ENCODE results near the gene EPB41L4B.
A peak's percentile ranks its signal among the peaks of the same experiment; 100 is the strongest.
"Not testable (repeated sequence)": the region's sequence is repeated elsewhere in the genome, so short reads cannot be mapped to it uniquely, and the experiment has no call there.

EPB41L4B gene

GRCh38 chr9:109162677-109163076 is 158.2 kb downstream of the EPB41L4B start:
- DNase-seq (ENCODE audit: low spot score): no peak

- DNase-seq (ENCODE audit: low spot score): no peak
These were observed 159.4 kb downstream of the EPB41L4B start for GRCh38 chr9:109161471-109161870.

- DNase-seq (ENCODE audit: low spot score): no peak
These were observed 161.3 kb downstream of the EPB41L4B start for GRCh38 chr9:109159583-109159982.

GRCh38 chr9:109158651-109159050 is 162.2 kb downstream of the EPB41L4B start:
- no peak for DNase-seq (ENCODE audit: low spot score)

GRCh38 chr9:109156708-109157107 is 164.2 kb downstream of the EPB41L4B start:
- DNase-seq (ENCODE audit: low spot score): no peak

DNA sequence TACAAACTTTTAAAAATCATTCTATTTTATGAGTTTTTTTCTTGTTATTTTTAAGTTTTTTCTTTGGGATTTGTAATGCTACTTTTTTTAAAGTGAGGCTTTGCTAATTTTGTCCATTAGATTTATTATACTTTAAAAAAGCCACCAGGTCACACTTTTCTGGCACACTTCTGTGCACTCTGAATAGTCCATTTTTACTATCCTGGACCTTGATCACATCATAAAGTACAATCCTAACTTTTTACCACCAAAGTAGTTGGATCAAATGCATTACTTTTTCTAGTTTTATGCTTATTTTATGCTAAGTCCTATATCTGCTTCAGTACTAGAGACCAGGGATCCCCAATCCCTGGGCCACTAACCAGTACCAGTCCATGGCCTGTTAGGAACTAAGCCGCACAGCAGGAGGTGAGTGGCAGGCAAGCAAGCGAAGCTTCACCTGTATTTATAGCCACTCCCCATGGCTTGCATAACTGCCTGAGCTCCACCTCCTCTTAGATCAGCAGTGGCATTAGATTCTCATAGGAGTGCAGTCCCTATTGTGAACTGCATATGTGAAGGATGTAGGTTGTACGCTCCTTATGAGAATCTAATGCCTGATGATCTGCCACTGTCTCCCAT is 169.8 kb downstream of the EPB41L4B start:
- DNase-seq (ENCODE audit: low spot score): no peak

GRCh38 chr9:109149722-109150121 is 171.1 kb downstream of the EPB41L4B start:
- no peak for DNase-seq (ENCODE audit: low spot score)

DNA sequence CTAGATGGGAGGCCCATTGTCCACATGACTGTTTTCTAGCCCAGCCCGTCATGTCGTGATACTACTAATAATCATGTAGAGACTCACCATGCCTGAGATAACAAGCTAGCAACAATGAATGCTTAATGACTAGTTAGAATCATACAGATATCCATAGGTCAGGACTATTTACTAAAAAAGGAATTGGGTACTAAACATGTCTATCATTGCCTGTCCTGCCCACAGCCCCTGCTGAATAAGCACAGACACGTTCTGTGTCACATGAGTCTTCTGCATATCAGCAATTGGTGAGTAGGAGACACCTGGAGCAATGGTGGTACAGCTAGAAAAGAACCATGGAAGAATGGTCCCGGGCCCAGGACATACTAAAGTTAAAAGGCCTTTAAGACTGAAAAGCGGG is 171.8 kb downstream of the EPB41L4B start:
- no peak for DNase-seq (ENCODE audit: low spot score)

GRCh38 chr9:109145051-109145450 is 175.8 kb downstream of the EPB41L4B start:
- no peak for DNase-seq (ENCODE audit: low spot score)

GRCh38 chr9:109143881-109144562 is 176.8 kb downstream of the EPB41L4B start:
- DNase-seq (ENCODE audit: low spot score): peak; percentile 6

GRCh38 chr9:109141375-109141774 is 179.5 kb downstream of the EPB41L4B start:
- no peak for DNase-seq (ENCODE audit: low spot score)

DNA sequence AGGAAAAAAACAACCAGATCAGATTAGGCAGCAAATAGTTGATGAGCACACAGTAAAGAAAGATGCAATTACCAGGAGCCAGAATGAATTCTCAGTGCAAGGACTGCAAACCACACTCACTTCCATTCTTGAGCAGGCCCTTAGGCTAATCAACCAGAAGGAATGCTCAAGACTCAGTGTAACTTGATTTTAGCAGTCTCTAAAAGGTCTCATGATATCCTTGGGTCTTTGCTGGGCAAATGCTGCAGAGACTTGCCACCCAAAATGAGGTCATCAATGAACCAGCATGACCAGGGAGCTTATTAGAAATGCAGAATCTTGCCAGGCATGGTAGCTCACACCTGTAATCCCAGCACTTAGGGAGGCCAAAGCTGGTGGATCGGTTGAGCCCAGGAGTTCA is 181.0 kb downstream of the EPB41L4B start:
- DNase-seq (ENCODE audit: low spot score): no peak

DNA sequence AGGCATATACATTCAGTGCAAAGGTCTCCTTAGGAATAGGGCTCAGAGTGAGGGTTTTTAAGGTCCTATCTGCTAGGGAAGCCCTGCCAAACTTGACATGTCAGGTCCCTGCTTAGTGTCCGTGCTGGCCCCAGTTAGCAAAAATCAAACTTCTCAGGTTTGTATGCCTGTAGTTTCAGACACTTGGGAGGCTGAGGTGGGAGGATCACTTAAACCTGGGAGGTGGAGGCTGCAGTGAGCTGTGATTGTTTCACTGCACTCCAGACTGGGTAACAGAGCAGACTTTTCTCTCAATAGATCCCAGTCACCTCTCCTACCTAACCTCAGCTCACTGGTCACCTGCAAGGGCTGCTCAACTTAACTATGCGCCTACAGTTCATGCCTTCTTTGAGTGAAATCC is 182.4 kb downstream of the EPB41L4B start:
- no peak for DNase-seq (ENCODE audit: low spot score)

DNA sequence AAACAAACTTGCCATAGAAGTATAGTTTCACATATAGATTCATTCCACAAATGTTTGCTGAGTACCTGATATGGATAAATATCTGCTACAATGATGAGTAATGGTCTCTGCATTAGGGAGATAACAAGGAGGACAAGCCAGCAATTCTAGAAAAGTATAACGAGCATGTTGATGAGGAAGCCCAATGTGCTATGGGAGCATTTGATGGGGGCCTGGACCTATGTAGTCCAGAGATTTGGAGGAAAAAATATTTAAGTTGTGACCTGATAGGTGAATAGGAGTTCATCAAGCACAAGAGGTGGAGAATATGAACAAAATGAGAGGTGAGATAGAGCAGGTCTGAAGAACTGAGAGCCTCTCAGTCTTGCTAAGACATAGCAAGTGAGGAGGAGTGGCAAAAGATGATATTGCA is 186.7 kb downstream of the EPB41L4B start:
- DNase-seq (ENCODE audit: low spot score): no peak

DNA sequence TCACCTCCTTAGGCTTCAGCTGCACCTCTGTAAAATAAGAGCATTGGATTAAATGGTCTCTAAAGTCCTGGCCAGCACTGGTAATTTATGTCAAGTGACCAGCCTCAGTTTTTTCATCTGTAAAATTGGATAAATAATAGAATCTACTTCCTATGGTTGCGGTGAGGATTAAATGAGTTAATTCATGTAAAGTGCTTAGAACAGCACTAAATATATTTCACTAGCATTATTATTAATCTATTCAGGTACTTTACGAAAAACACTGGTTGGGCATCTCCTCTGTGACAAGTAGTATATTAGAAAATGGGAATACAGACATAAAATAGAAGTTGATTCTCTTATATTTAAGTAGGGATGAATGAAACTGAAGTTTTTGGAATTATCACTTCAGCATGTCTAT is 187.3 kb downstream of the EPB41L4B start:
- DNase-seq (ENCODE audit: low spot score): no peak

DNA sequence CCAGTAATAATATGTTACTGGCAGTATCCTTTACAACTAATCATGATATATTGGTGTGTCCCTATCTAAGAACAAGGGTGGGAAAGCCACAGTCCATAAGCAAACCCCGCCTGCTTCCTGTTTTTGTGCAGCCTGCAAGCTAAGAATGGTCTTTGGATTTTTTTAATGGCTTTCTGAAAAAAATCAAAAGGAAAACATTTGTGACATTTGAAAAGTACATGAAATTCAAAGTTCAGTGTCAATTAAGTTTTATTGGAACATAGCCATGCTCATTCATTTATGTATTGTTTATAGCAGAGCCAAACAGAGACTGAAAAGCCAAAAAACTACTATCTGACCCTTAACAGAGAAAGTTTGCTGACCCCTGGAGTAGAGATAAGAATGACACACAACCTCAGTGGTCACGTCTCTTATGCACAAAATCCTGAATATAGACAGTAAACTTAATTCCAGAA is 188.3 kb downstream of the EPB41L4B start:
- no peak for DNase-seq (ENCODE audit: low spot score)

DNA sequence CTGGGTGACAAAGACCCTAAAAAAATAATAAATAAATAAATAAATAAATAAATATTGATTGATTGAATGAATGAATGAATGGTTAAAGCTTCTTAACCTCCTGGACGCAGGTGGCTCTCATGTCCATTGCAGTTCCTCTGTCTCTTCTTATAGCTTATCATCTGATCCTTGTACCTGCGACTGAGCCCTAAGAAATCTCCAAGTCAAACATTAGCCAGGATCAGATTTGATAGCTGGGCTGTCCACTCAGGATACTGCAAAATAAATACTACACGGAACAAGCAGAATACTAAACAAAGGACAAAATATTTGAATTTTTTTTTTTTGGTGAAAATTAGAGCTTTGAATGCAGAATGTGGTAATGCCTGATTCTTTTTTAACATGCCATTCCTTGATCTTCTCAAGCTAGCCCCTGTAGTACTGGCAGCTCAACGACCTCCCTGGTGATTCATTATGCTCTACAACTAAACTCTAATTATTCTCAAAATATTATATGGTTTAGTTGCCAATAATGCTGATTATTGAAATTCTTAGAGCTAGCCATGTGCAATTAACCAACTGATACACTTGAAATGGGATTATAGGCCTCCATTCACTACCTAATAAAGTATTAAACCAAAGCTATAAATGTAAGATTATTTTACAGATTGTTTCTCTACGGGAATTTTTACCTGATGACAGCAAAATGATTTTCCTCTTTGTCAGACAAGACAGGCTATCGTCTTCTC is 191.2 kb downstream of the EPB41L4B start:
- DNase-seq (ENCODE audit: low spot score): no peak

- not testable (repeated sequence) for DNase-seq (ENCODE audit: low spot score)
These were observed 194.2 kb downstream of the EPB41L4B start for GRCh38 chr9:109126671-109127070.

DNA sequence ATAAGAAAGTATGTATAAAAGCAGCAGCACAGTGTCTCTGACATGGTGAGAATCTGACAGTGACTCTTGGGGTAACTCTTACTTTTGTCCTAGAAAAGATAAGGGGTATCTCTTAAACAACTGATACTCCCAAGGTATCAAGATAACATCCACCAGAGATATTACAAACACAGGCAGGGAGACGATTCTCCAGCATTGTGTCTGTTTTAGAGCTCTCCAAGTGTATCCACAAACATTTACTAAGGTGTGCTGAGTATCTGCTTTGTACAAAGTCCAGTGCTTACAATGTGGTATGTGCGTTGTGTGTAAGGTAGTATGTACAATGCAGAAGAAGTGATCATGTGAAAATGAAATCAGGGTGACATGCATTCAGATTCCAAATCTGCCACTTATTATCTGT is 196.7 kb downstream of the EPB41L4B start:
- no peak for DNase-seq (ENCODE audit: low spot score)

DNA sequence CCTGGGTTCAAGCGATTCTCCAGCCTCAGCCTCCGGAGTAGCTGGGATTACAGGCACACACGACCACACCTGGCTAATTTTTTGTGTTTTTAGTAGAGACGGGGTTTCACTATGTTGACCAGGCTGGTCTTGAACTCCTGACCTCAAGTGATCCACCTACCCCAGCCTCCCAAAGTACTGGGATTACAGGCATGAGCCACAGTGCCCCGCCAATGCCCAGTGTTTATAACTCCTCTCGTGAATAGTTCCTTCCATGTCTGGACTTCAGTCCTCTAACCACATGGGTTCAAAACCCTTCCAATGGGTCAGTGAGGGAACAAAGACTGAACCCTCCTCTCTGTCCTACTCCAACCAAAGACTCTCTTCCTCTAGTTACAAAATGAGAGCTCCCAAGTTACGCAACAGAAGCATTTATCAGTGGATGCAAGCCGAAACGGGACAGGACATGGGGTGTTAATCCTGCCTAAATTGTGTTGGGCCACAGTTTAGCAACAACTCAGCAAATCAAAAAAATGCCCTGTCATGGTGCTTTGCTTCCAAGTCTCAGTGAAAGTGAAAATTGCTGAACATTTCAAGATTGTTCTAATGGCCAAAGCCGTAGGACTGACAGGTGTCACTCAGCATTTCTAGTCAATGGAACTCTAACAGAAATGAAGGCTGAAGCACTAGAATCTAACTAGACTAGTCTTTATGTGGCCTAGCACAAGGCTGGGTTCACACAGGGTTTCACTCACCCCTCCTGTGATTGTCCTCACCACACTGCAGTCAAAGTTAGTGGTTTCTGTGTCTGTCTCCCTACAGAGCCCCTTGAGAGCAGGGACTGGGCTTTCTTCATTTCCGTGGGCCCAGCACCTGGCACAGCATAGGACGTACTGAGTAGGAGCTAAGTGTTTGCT is 197.9 kb downstream of the EPB41L4B start:
- DNase-seq (ENCODE audit: low spot score): no peak
